ENCODE measurements around the gene QRICH2.

GRCh38 chr17:76268991-76269981 is 38.8 kb downstream of the QRICH2 start:
- TF ChIP-seq CTCF (IDR thresholded peaks at IDR 0.05): no peak
- no peak for TF ChIP-seq EP300 (IDR thresholded peaks at IDR 0.05)

Measured in tibial nerve (tissue), 4 donors.